HUES6 (cell line): ENCODE results near the gene ATPAF1.
"Not testable (repeated sequence)": the region's sequence is repeated elsewhere in the genome, so short reads cannot be mapped to it uniquely, and the experiment has no call there.

ENCODE experiments used
- H3K27ac ChIP-seq: 2 replicates; pipeline ENCODE4 v1.7.0; 2013; ENCODE audit warnings: low read depth, mild to moderate bottlenecking, low read length, inconsistent platforms
- H3K27me3 ChIP-seq: 2 replicates; pipeline ENCODE4 v1.6.1; 2013; ENCODE audit warnings: low read length; ENCODE audit not compliant: control insufficient read depth, insufficient read depth
- H3K36me3 ChIP-seq: 2 replicates; pipeline ENCODE4 v1.6.1; 2013; ENCODE audit warnings: low read length; ENCODE audit not compliant: control insufficient read depth, insufficient read depth
- H3K4me1 ChIP-seq: 2 replicates; pipeline ENCODE4 v1.6.1; 2013; ENCODE audit warnings: low read length; ENCODE audit not compliant: control insufficient read depth, insufficient read depth
- H3K4me3 ChIP-seq: 2 replicates; pipeline ENCODE4 v1.5.1; 2013; ENCODE audit warnings: low read depth, low read length
- H3K9ac ChIP-seq: one replicate; pipeline ENCODE4 v1.6.1; 2013; ENCODE audit warnings: mild to moderate bottlenecking, low read length
- H3K9me3 ChIP-seq: 2 replicates; pipeline ENCODE4 v1.6.1; 2013; ENCODE audit warnings: low read depth, low read length; ENCODE audit not compliant: control insufficient read depth, insufficient read depth

Gene ATPAF1

GRCh38 chr1:46667782-46668760 lies at the start of gene ATPAF1:
Gene ATPAF1, minus strand, starts transcription at chr1:46668364. Its CDS starts 42 bp downstream, at chr1:46668322.
- H3K27me3 ChIP-seq = no peaks in the 10 kb centered on the region
- H3K36me3 ChIP-seq = peaks cover 16% of the 10 kb centered on the region
- H3K9me3 ChIP-seq = no peaks in the 10 kb centered on the region
- peak within 1 kb of the TSS; percentile 85 for H3K9ac ChIP-seq
- H3K4me3 ChIP-seq = peak within 1 kb of the TSS; percentile 86
- H3K27ac ChIP-seq = no peak within 1 kb of the TSS
- peaks cover 22% of the 10 kb centered on the region for H3K4me1 ChIP-seq

- peaks cover 17% of the 10 kb centered on the region for H3K4me1 ChIP-seq
- H3K36me3 ChIP-seq = peaks cover 38% of the 10 kb centered on the region
- H3K9me3 ChIP-seq = no peaks in the 10 kb centered on the region
- peak overlapping the region; percentile 90 for H3K9ac ChIP-seq
- no peaks in the 10 kb centered on the region for H3K27me3 ChIP-seq
- no peak overlapping the region for H3K27ac ChIP-seq
- peak overlapping the region; percentile 99 for H3K4me3 ChIP-seq
Observed at GRCh38 chr1:46717654-46718053, 49.5 kb upstream of the ATPAF1 start.

DNA sequence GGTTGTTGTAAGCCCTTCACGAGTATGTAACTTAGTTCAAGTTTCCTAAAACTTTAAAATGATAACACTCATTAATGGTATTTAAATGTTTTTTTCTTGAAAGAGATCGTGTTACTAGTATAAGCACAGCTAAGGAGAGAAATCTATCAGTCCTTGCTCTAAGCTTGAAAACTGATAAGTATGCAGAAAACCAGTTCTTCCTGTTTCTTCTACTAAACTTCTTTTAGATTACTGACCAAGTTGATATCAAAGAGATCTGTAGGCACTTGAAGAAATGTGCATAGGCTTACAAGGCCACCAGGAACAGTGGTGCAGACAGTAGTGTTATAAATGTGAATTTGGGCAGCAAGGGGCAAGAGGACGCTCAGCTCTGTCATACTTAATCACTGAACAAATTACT lies 46.8 kb upstream of the ATPAF1 start:
- Histone ChIP-seq H3K9ac (no peak overlapping the region), H3K36me3 (peaks cover 59% of the 10 kb centered on the region), H3K9me3 (no peaks in the 10 kb centered on the region)

DNA sequence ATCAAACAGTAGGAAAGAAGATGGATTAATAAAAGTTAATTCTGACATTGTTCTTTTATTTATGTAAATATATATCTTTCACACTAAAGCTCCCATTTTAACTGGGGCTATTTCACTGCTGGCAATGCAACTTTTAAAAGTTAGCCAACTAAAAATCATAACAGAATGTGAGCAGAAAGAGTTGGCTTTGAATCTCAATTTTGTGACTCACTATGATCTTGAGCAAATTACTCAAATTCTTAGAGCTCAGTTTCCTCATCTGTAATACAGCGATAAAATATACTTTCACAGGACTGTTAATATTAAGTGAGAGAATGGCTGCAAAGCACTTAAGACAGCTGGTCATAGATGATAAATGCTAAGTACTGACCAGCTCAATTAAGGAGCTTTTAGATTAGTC lies 40.0 kb upstream of the ATPAF1 start:
- Histone ChIP-seq H3K9me3 (no peaks in the 10 kb centered on the region), H3K4me3 (no peak overlapping the region), H3K27me3 (no peaks in the 10 kb centered on the region), H3K4me1 (no peaks in the 10 kb centered on the region), H3K27ac (no peak overlapping the region), H3K9ac (no peak overlapping the region), H3K36me3 (peaks cover 86% of the 10 kb centered on the region)

More for the DNA sequence above, 46.8 kb upstream of the ATPAF1 start:
- no peak overlapping the region for H3K4me3 ChIP-seq
- H3K27ac ChIP-seq = no peak overlapping the region
- H3K4me1 ChIP-seq = peaks cover 17% of the 10 kb centered on the region
- H3K27me3 ChIP-seq = no peaks in the 10 kb centered on the region

- H3K27me3 ChIP-seq = no peaks in the 10 kb centered on the region
- H3K36me3 ChIP-seq = peaks cover 84% of the 10 kb centered on the region
- no peak overlapping the region for H3K27ac ChIP-seq
- no peak overlapping the region for H3K9ac ChIP-seq
- H3K9me3 ChIP-seq = no peaks in the 10 kb centered on the region
- no peak overlapping the region for H3K4me3 ChIP-seq
- H3K4me1 ChIP-seq = no peaks in the 10 kb centered on the region
Observed at GRCh38 chr1:46705408-46705807, 37.2 kb upstream of the ATPAF1 start.

- no peak overlapping the region for H3K27ac ChIP-seq
- no peaks in the 10 kb centered on the region for H3K9me3 ChIP-seq
- H3K27me3 ChIP-seq = no peaks in the 10 kb centered on the region
- no peak overlapping the region for H3K4me3 ChIP-seq
- H3K9ac ChIP-seq = no peak overlapping the region
- peaks cover 85% of the 10 kb centered on the region for H3K36me3 ChIP-seq
- no peaks in the 10 kb centered on the region for H3K4me1 ChIP-seq
Observed at GRCh38 chr1:46703927-46704641, 35.9 kb upstream of the ATPAF1 start.

GRCh38 chr1:46699666-46700065 lies 31.5 kb upstream of the ATPAF1 start:
- H3K27me3 ChIP-seq = no peaks in the 10 kb centered on the region
- no peaks in the 10 kb centered on the region for H3K9me3 ChIP-seq
- H3K4me3 ChIP-seq = no peak overlapping the region
- H3K9ac ChIP-seq = no peak overlapping the region
- no peaks in the 10 kb centered on the region for H3K4me1 ChIP-seq
- H3K36me3 ChIP-seq = peaks cover 76% of the 10 kb centered on the region
- no peak overlapping the region for H3K27ac ChIP-seq

DNA sequence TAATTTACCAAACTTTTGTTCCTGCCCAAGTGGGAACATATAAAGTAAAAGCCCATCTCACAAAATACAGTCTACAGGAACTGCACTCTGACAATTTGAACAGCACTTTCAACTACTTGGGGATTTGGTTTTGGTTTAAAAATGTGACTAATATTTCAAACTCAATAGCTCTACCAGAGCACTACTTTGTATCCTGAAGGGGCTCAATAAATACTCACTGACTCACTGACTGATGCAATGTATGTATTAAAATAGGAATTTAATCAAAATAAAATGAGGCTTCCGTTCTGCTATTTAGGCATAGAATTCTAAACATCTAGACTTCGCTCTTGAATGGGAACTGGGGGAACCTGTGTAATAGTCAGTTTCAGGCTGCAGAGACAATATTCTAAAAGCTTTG lies 28.9 kb upstream of the ATPAF1 start:
- Histone ChIP-seq H3K27ac (no peak overlapping the region), H3K9me3 (no peaks in the 10 kb centered on the region), H3K4me1 (no peaks in the 10 kb centered on the region), H3K36me3 (peaks cover 66% of the 10 kb centered on the region), H3K9ac (no peak overlapping the region), H3K27me3 (no peaks in the 10 kb centered on the region), H3K4me3 (no peak overlapping the region)

GRCh38 chr1:46694676-46695075 lies 26.5 kb upstream of the ATPAF1 start:
- not testable (repeated sequence) for H3K4me1 ChIP-seq, H3K27me3 ChIP-seq, H3K27ac ChIP-seq, H3K4me3 ChIP-seq, H3K9me3 ChIP-seq, H3K9ac ChIP-seq
- peaks cover 70% of the 10 kb centered on the region for H3K36me3 ChIP-seq

DNA sequence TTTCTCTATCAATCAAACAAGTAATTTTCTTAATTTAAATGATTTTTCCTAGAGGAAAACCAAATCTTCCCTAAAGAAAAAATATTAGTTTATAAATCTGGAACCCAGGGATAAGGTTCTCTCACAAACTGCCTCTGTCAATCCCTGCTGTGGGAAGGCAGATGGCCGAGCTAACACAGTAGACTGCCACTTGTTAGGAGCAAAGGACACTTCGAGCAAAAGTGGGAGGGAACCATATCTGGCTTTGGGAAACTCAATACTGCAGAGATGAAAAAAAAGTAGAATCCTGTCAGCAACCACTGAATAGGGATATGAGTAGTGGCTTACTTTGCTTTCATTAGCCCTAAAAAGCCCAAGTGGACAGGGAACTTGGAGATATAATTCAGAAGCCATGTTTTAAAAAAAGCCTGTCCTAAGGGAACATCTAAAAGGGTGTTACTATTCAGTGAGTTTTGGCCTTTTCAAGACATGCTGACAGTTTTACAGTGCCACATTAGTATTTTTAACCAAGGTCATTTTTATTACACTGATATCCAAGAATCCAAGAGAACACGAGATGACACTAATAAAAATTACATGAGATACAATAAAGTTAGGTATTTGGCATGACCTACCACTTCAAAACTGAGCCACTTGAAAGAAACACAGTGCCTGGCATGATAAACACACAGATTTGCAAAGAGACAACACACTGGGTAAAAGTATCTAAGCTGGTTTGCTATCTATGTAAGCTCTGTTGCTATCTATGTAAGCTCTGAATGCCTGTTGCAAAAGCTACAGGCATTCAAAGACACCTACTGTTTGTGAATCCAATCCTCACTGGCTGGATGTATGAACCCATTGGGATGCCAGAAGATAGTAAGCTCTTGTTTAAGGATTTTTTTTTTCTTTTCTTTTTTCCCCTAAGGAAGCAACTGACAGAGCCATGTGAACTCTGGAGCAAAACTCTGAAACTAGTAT lies 24.9 kb upstream of the ATPAF1 start:
- Histone ChIP-seq H3K27ac (no peak overlapping the region), H3K36me3 (peaks cover 75% of the 10 kb centered on the region), H3K4me3 (no peak overlapping the region), H3K27me3 (no peaks in the 10 kb centered on the region), H3K4me1 (no peaks in the 10 kb centered on the region), H3K9ac (no peak overlapping the region), H3K9me3 (no peaks in the 10 kb centered on the region)
